Endothelial cell of umbilical vein (primary cell): ENCODE data around the gene WDR13. TPM values are rescaled to one million over a fixed set of nuclear protein-coding genes. Genes with fewer than 3 reads are reported as not detected.

ENCODE experiments used
- BruUV-seq: library from RNA; stranded (reverse); fragments of 400-500 nt; replicated peaks from 2 replicates; lab custom pipeline; 2021; lab: Mats Ljungman, UMichigan
- CTCF ChIA-PET: fragments of 300-600, 350-600 bp; sonication (Branson Sonifier 250); formaldehyde crosslinking; loops from one replicate; lab custom pipeline; 2021; ENCODE audit warnings: antibody characterized with exemption, inconsistent platforms; lab: Charles Lee
- POLR2A ChIA-PET: fragments of 300-600, 350-600 bp; sonication (Branson Sonifier 250); formaldehyde crosslinking; loops from one replicate; lab custom pipeline; 2021; ENCODE audit warnings: antibody characterized with exemption, inconsistent platforms; lab: Charles Lee
- DNase-seq: peaks from one replicate; pipeline ENCODE4 v3.0.0-alpha.2; 2011; ENCODE audit warnings: low read depth, low spot score
- FAIRE-seq: peaks from 2 replicates; lab custom pipeline; 2011; peaks lifted over from hg19 to GRCh38; lab: Jason Lieb, UNC
- H2AFZ ChIP-seq: 2 replicates; pipeline ENCODE4 v1.6.0; 2012; ENCODE audit warnings: low read depth, low read length, control low read depth, inconsistent platforms
- H3K27ac ChIP-seq: 2 replicates; pipeline ENCODE4 v1.5.1; 2011; ENCODE audit warnings: low read depth, mild to moderate bottlenecking, control low read depth, low read length, moderate library complexity; ENCODE audit not compliant: insufficient read depth
- H3K27me3 ChIP-seq, 2 experiments: 2 replicates each; pipeline versions ENCODE4 v1.6.0 to v1.6.1; 2011; ENCODE audit warnings: low read length in 2 of 2, mixed read lengths in 1 of 2; ENCODE audit not compliant: control insufficient read depth in 2 of 2, insufficient read depth in 2 of 2
- H3K36me3 ChIP-seq, 2 experiments: 2 replicates in 1 of 2; 3 replicates in 1 of 2; pipeline ENCODE4 v1.5.1; 2011; ENCODE audit warnings: low read length in 2 of 2, mild to moderate bottlenecking in 1 of 2, moderate library complexity in 1 of 2; ENCODE audit not compliant: control insufficient read depth in 2 of 2, insufficient read depth in 2 of 2; ENCODE audit errors: extremely low read depth in 1 of 2
- H3K4me1 ChIP-seq: 3 replicates; pipeline ENCODE4 v1.5.1; 2011; ENCODE audit warnings: mild to moderate bottlenecking, low read length; ENCODE audit not compliant: control insufficient read depth, insufficient read depth; ENCODE audit errors: extremely low read depth
- H3K4me2 ChIP-seq: 2 replicates; pipeline ENCODE4 v1.6.1; 2011; ENCODE audit warnings: low read length, control low read depth, mixed read lengths; ENCODE audit not compliant: insufficient read depth
- H3K4me3 ChIP-seq, 3 experiments: fragments of 200-600 bp in 1 of 3; sonication (generic), shearing (Covaris generic) in 1 of 3; replicated peaks in 1 of 3; 2 replicates each; pipeline ENCODE4 v1.5.1; 2011 to 2016; ENCODE audit warnings: control low read depth in 3 of 3, low read length in 3 of 3, mild to moderate bottlenecking in 2 of 3, inconsistent platforms in 1 of 3, low read depth in 1 of 3, moderate library complexity in 1 of 3; ENCODE audit not compliant: insufficient read depth in 1 of 3
- H3K79me2 ChIP-seq: 2 replicates; pipeline ENCODE4 v1.6.0; 2012; ENCODE audit warnings: low read length, inconsistent platforms; ENCODE audit not compliant: control insufficient read depth, insufficient read depth
- H3K9ac ChIP-seq: replicated peaks from 2 replicates; pipeline ENCODE3; 2011; ENCODE audit warnings: low read length, control low read depth; ENCODE audit not compliant: insufficient read depth; ENCODE audit errors: extremely low read depth
- H3K9me1 ChIP-seq: replicated peaks from 3 replicates; pipeline ENCODE4 v1.6.0; 2011; ENCODE audit warnings: mild to moderate bottlenecking, low read length; ENCODE audit not compliant: control insufficient read depth, insufficient read depth; ENCODE audit errors: extremely low read depth
- H3K9me3 ChIP-seq: replicated peaks from 2 replicates; pipeline ENCODE4 v1.5.1; 2012; ENCODE audit warnings: low read length, inconsistent platforms; ENCODE audit not compliant: control insufficient read depth, insufficient read depth
- H4K20me1 ChIP-seq: replicated peaks from 2 replicates; pipeline ENCODE3; 2011; ENCODE audit warnings: mild to moderate bottlenecking, low read length; ENCODE audit not compliant: control insufficient read depth, insufficient read depth; ENCODE audit errors: extremely low read depth
- EZH2 ChIP-seq: IDR thresholded peaks from 2 replicates; pipeline ENCODE4 v1.6.1; 2012; ENCODE audit warnings: borderline replicate concordance, low read depth, mild to moderate bottlenecking, moderate library complexity, low read length, inconsistent platforms; ENCODE audit not compliant: severe bottlenecking
- FOS ChIP-seq: IDR thresholded peaks from 2 replicates; pipeline ENCODE4 v1.6.1; 2011; ENCODE audit warnings: mild to moderate bottlenecking, low read length, moderate library complexity, borderline replicate concordance; ENCODE audit not compliant: insufficient read depth
- GATA2 ChIP-seq: IDR thresholded peaks from 2 replicates; pipeline ENCODE4 v1.7.0; 2011; ENCODE audit warnings: low read depth, mild to moderate bottlenecking, moderate library complexity, mixed read lengths, low read length; ENCODE audit not compliant: insufficient read length, insufficient read depth
- MAX ChIP-seq: IDR thresholded peaks from 2 replicates; pipeline ENCODE4 v1.6.1; 2011; ENCODE audit not compliant: insufficient read depth, insufficient read length
- POLR2A ChIP-seq: IDR thresholded peaks from 2 replicates; pipeline ENCODE4 v1.6.1; 2012; ENCODE audit warnings: low read depth, mild to moderate bottlenecking, control low read depth, low read length
- POLR2AphosphoS5 ChIP-seq: IDR thresholded peaks from 2 replicates; pipeline ENCODE4 v1.6.1; 2012; ENCODE audit warnings: low read depth, mild to moderate bottlenecking, control low read depth, low read length, moderate library complexity; ENCODE audit not compliant: insufficient read depth
- dilution Hi-C: fragments of 300-500 bp; cut with MboI; formaldehyde crosslinking; loops from one replicate; pipeline ENCODE4 v1.15.0; 2019; ENCODE audit warnings: low sequenced_read_pairs; ENCODE audit not compliant: extremely low pct_ligation_motif_present
- intact Hi-C: fragments of 100-400 bp; cut with micrococcal nuclease; formaldehyde crosslinking; loops from one replicate; pipeline ENCODE4 v1.10.0; 2022
- polyA plus RNA-seq, 4 experiments: library from polyadenylated mRNA; depleted of rRNA in 3 of 4; stranded (reverse) in 3 of 4; unstranded in 1 of 4; fragments of >200 nt; gene quantifications; 2 replicates each; pipeline versions ENCODE4 v1.2.1 to v1.2.3, GENCODE V29; 2011 to 2012; ENCODE audit warnings: missing spikeins in 1 of 4
- total RNA-seq: library from RNA; stranded (reverse); gene quantifications from 2 replicates; pipeline ENCODE4 v1.2.3, GENCODE V29; 2021

Gene WDR13
- total and polyA plus RNA-seq, 2 donors (not counting 3 experiments of a cell fraction or from before 2014, with no cell fraction given): 85.0 to 169 TPM

DNA sequence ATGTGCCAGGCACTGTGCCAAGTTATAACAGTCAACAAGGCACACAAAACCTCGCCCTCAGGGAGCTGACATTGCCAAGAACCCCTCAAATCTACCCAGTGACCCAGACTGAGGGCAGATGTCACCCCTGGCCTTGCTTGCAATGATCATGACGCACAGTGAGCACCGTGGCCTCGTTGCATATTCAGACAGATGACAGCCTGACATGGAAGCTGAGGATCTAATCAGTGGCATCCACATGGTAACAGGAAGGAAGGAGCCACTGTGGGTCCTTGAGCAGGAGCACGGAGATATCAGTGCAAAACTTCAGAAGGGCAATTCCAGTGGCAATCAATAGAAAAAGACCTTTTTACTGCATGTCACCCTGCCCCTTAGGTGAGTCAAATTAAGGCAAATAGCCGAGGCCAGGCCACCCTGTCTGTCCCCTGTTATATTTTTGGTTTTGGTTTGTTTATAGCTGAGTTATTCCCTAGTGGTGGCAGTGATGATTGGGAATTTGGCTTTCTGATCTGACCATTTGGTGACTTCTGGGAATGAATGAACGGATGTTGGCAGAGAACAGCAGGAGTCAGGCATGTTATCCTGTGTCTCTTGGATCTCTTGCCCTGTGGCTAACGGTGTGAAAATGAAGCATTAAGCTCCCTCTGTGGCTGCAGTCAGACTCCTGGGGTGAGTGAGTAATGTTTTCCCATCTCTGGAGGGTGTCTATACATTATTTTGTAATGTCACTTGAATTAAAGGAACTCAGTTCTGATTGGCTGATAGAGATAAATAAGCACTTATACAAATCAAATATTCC lies 20.4 kb downstream of the WDR13 start:
- no peaks in the 10 kb centered on the region for H3K4me1 ChIP-seq
- dilution Hi-C loops: no loop called here
- H3K79me2 ChIP-seq: no peaks in the 10 kb centered on the region
- H3K36me3 ChIP-seq: no peaks in the 10 kb centered on the region
- H4K20me1 ChIP-seq: no peaks in the 10 kb centered on the region
- no peak overlapping the region for H3K4me3 ChIP-seq
- POLR2A ChIA-PET: interaction anchor here (0.6 kb wide), 1 partner anchor 45 kb away, joined by 3 read pairs; no protein-coding TSS in a partner anchor
- no peak for TF ChIP-seq MAX
- TF ChIP-seq GATA2: no peak
- no peak overlapping the region for H3K9ac ChIP-seq
- no TSS peak for BruUV-seq
- CTCF ChIA-PET: no interaction called here
- H3K4me2 ChIP-seq: no peak overlapping the region
- intact Hi-C loops: no loop called here
- no peak overlapping the region for H3K27ac ChIP-seq
- H3K9me1 ChIP-seq: no peaks in the 10 kb centered on the region
- DNase-seq (peak; percentile 16), FAIRE-seq (peak; percentile 80)
- H2AFZ ChIP-seq: no peak overlapping the region
- H3K9me3 ChIP-seq: no peaks in the 10 kb centered on the region
- H3K27me3 ChIP-seq: no peaks in the 10 kb centered on the region

DNA sequence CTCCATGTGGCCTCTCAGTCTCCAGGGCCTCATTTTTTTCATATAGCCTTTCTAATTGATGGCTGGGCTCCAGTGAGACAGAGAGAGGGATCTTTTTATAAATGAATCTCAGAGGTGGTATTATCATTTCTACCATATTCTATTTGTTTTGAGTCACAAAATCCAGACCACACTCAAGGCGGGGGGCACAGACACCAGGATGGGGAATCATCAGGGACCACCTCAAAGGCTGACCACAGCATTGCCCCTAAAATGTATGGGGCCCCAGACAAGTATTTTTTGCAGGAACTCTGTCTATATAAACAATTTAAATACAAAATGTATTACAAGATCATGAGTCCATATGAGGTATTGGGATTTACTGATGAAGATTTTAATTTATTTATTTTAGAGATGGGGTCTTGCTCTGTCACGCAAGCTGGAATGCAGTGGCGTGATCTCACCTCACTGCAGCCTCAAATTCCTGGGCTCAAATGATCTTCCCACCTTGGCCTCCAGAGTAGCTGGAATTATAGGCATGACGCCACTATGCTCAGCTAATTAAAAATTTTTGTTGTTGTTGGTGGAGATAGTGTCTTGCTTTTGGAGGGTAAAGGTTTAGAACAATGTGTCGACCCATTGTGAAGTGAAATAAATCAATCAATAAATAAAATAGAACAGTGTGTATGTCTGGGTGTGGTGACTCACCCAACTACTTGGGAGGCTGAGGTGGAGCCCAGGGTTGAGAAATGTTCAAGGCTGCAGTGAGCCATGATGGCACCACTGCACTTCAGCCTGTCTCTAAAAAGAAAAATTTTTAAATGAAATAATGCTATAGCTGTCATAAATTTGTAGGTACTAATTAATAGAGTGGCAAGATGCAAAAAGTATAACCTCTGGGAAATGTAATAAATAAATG lies 29.4 kb downstream of the WDR13 start:
- Histone ChIP-seq H3K9me1 (no peaks in the 10 kb centered on the region), H3K27me3 (no peaks in the 10 kb centered on the region), H2AFZ (no peak overlapping the region), H4K20me1 (no peaks in the 10 kb centered on the region), H3K27ac (no peak overlapping the region), H3K4me3 (no peak overlapping the region), H3K4me2 (no peak overlapping the region), H3K36me3 (no peaks in the 10 kb centered on the region), H3K4me1 (no peaks in the 10 kb centered on the region), H3K79me2 (no peaks in the 10 kb centered on the region), H3K9me3 (no peaks in the 10 kb centered on the region), H3K9ac (no peak overlapping the region)
- intact Hi-C loops (no loop called here), dilution Hi-C loops (no loop called here)
- no TSS peak for BruUV-seq
- ChIA-PET POLR2A (no interaction called here), CTCF (no interaction called here)
- DNase-seq: no peak
- TF ChIP-seq POLR2AphosphoS5 (no peak), MAX (no peak), EZH2 (no peak), POLR2A (no peak), FOS (no peak)
- no peak for FAIRE-seq
